Brain microvascular endothelial cell (primary cell): ENCODE measurements around the gene TSSK6.

Experiments
- DNase-seq: peaks from one replicate; pipeline ENCODE4 v3.0.0-alpha.2; 2020
- H3K27ac ChIP-seq: fragments of 250-450 bp; sonication (Bioruptor Pico); 2 replicates; pipeline ENCODE4 v1.5.1; 2020; ENCODE audit warnings: mild to moderate bottlenecking, moderate library complexity
- H3K27me3 ChIP-seq: fragments of 250-450 bp; sonication (Bioruptor Pico); replicated peaks from 2 replicates; pipeline ENCODE4 v1.5.1; 2020; ENCODE audit warnings: mild to moderate bottlenecking
- H3K36me3 ChIP-seq: fragments of 250-450 bp; sonication (Bioruptor Pico); replicated peaks from 2 replicates; pipeline ENCODE4 v1.5.1; 2020; ENCODE audit warnings: mild to moderate bottlenecking
- H3K4me3 ChIP-seq: 2 replicates; pipeline ENCODE4 v1.5.1; 2011; ENCODE audit warnings: low read depth, mild to moderate bottlenecking, control low read depth, low read length, moderate library complexity
- in situ Hi-C: cut with HindIII; loops from 2 replicates; pipeline ENCODE4 v1.10.0; 2017; ENCODE audit warnings: low sequenced_read_pairs, low pct_ligation_motif_present
- TF ChIP-seq, protein P1 (sequence below): IDR thresholded peaks from 2 replicates; pipeline ENCODE4 v1.5.1; 2011; ENCODE audit warnings: low read depth, mild to moderate bottlenecking, moderate library complexity, low read length, control low read depth, inconsistent platforms; ENCODE audit errors: missing control alignments

TSSK6 gene

GRCh38 chr19:19538785-19539166 lies 23.4 kb upstream of the TSSK6 start:
- in situ Hi-C loops = no loop called here
- no peak for DNase-seq
- Histone ChIP-seq H3K27me3 (peaks cover 15% of the 10 kb centered on the region), H3K27ac (no peak overlapping the region), H3K36me3 (no peaks in the 10 kb centered on the region), H3K4me3 (no peak overlapping the region)
- TF ChIP-seq, protein P1, sequence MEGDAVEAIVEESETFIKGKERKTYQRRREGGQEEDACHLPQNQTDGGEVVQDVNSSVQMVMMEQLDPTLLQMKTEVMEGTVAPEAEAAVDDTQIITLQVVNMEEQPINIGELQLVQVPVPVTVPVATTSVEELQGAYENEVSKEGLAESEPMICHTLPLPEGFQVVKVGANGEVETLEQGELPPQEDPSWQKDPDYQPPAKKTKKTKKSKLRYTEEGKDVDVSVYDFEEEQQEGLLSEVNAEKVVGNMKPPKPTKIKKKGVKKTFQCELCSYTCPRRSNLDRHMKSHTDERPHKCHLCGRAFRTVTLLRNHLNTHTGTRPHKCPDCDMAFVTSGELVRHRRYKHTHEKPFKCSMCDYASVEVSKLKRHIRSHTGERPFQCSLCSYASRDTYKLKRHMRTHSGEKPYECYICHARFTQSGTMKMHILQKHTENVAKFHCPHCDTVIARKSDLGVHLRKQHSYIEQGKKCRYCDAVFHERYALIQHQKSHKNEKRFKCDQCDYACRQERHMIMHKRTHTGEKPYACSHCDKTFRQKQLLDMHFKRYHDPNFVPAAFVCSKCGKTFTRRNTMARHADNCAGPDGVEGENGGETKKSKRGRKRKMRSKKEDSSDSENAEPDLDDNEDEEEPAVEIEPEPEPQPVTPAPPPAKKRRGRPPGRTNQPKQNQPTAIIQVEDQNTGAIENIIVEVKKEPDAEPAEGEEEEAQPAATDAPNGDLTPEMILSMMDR = no peak

DNA sequence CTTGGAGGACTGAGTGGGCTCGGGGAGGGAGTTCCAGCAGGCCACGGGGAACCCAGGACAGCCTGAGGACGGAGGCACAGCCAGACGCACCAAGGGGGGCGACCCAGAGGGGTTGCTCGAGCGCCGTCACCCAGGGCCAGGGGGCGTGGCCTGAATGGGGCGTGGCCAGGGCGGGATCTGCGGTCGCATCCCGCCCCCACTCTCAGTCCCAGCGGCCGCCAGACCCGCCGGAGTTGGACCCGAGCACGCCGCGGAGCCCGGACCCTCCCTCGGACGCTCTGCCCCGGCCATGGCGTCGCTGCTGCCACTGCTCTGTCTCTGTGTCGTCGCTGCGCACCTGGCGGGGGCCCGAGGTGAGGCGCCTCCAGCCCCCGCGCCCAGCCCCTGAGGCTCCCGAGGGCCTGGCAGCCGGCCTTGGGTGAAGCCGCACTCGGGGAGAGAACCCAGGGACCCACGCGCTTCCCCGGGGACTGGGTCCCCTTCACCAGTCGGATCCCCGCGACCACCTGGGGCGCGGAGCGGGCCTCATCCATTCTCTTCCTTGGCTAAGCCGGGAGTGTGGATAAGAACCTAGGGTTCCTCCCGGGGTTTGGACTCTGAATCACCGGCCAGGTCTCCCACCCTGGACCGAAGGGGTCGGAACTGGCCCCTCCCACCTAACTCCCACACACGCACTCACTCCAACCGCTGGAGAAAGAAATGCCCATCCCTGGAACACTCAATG lies 22.9 kb upstream of the TSSK6 start, which contains the start of gene CILP2:
Gene CILP2, plus strand, starts transcription at position 205 of the 724 bp plus-strand sequence. Its CDS starts 85 bp downstream, at position 290.
- no peak for DNase-seq
- Histone ChIP-seq H3K4me3 (no peak within 1 kb of the TSS), H3K27ac (no peak within 1 kb of the TSS), H3K27me3 (peaks cover 15% of the 10 kb centered on the region), H3K36me3 (no peaks in the 10 kb centered on the region)
- TF ChIP-seq, protein P1 = no peak
- in situ Hi-C loops = no loop called here

DNA sequence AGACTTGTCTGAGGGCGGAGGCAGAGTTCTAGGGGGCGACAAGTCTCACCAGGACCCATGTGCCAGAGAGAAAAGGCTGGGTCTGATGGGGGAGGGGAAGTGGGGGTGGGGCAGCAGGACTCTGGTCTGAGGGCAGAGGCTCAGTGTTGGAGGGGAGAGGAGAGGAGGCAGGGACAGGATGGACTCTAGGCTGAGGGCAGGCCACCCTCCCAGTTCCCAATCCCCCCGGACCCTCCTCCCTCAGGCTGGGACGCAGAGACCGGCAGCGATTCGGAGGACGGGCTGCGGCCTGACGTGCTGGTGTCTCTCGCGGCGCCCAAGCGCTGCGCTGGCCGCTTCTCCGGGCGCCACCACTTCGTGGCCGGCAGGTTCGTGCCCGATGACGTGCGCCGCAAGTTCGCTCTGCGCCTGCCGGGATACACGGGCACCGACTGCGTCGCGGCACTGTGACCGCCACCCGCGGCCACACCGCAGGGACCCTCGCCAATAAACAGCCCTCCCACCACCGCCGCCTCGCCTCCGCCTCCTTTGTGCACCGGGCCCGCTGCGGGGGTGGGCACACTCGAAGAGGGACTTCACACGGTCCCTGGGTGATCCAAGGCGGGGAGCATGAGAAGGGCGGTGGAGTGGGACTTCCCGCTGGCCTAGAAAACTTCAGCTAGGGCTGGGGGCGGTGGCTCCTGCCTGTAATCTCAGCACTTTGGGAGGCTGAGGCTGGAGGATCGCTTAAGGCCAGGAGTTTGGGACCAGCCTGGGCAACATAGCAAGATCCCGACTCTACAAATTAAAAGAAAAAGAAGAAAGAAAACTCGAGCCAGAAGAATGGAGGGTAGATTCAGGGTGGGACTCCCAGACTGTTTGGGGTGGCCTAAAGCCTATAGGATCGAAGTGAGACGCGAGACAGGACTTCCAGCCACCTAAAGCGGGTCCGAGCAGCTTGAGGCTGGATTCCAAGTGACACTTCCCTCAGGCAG lies 22.0 kb upstream of the TSSK6 start:
- peaks cover 15% of the 10 kb centered on the region for H3K27me3 ChIP-seq
- in situ Hi-C loops = no loop called here
- no peaks in the 10 kb centered on the region for H3K36me3 ChIP-seq
- DNase-seq = no peak
- no peak overlapping the region for H3K4me3 ChIP-seq
- H3K27ac ChIP-seq = no peak overlapping the region
- TF ChIP-seq, protein P1 = no peak

- Histone ChIP-seq H3K27ac (no peak overlapping the region), H3K4me3 (no peak overlapping the region), H3K27me3 (peaks cover 15% of the 10 kb centered on the region), H3K36me3 (no peaks in the 10 kb centered on the region)
- TF ChIP-seq, protein P1 = no peak
- DNase-seq = no peak
- in situ Hi-C loops = no loop called here
These were observed 20.2 kb upstream of the TSSK6 start for GRCh38 chr19:19535311-19536191.

- TF ChIP-seq, protein P1 = no peak
- Histone ChIP-seq H3K36me3 (no peaks in the 10 kb centered on the region), H3K27ac (no peak overlapping the region), H3K4me3 (no peak overlapping the region), H3K27me3 (peaks cover 12% of the 10 kb centered on the region)
- no peak for DNase-seq
- in situ Hi-C loops = no loop called here
These were observed 19.4 kb upstream of the TSSK6 start for GRCh38 chr19:19534556-19535265.
